CD14-positive monocyte (primary cell): ENCODE data around the gene DGUOK. TPM values are rescaled to one million over a fixed set of nuclear protein-coding genes. Genes with fewer than 3 reads are reported as not detected.

ENCODE experiments used
- DNase-seq, 3 donors: peaks; one replicate each; pipeline ENCODE4 v3.0.0-alpha.2; 2011 to 2022
- H2AFZ ChIP-seq: 2 replicates; pipeline ENCODE4 v1.6.0; 2012; ENCODE audit warnings: mild to moderate bottlenecking, low read depth, low read length, inconsistent platforms; ENCODE audit not compliant: insufficient read depth, poor library complexity, severe bottlenecking
- H3K27ac ChIP-seq, 2 donors: 1 replicate in 1 of 2; 2 replicates in 1 of 2; pipeline ENCODE4 v1.5.1; 2012 to 2013; ENCODE audit warnings: low read length in 2 of 2, control low read depth in 1 of 2, inconsistent platforms in 1 of 2, low read depth in 1 of 2, mild to moderate bottlenecking in 1 of 2
- H3K27me3 ChIP-seq, 2 donors: one replicate each; pipeline versions ENCODE4 v1.6.0 to v1.6.1; 2011 to 2013; ENCODE audit warnings: low read length in 2 of 2; ENCODE audit not compliant: control insufficient read depth in 2 of 2, insufficient read depth in 2 of 2
- H3K36me3 ChIP-seq, 2 donors: replicated peaks in 1 of 2; 1 replicate in 1 of 2; 2 replicates in 1 of 2; pipeline versions ENCODE4 v1.5.1 to v1.6.1; 2012 to 2013; ENCODE audit warnings: low read length in 2 of 2, control low read depth in 1 of 2, inconsistent platforms in 1 of 2, mild to moderate bottlenecking in 1 of 2; ENCODE audit not compliant: insufficient read depth in 2 of 2, control insufficient read depth in 1 of 2
- H3K4me1 ChIP-seq, 2 donors: 1 replicate in 1 of 2; 2 replicates in 1 of 2; pipeline versions ENCODE4 v1.5.1 to v1.6.1; 2012 to 2013; ENCODE audit warnings: low read length in 2 of 2, control low read depth in 1 of 2, inconsistent platforms in 1 of 2, mild to moderate bottlenecking in 1 of 2, moderate library complexity in 1 of 2; ENCODE audit not compliant: insufficient read depth in 2 of 2, control insufficient read depth in 1 of 2
- H3K4me2 ChIP-seq: replicated peaks from 2 replicates; pipeline ENCODE3; 2012; ENCODE audit warnings: low read length, moderate library complexity, mild to moderate bottlenecking; ENCODE audit not compliant: poor library complexity, severe bottlenecking; ENCODE audit errors: extremely low read depth
- H3K4me3 ChIP-seq, 3 experiments: fragments of 200-600 bp in 1 of 3; sonication (generic) in 1 of 3; replicated peaks in 1 of 3; 1 replicate in 2 of 3; 2 replicates in 1 of 3; pipeline ENCODE4 v1.5.1; 2011 to 2013; ENCODE audit warnings: low read length in 3 of 3, mild to moderate bottlenecking in 3 of 3, control low read depth in 2 of 3, low read depth in 2 of 3, inconsistent platforms in 1 of 3, moderate library complexity in 1 of 3
- H3K79me2 ChIP-seq: 2 replicates; pipeline ENCODE4 v1.6.0; 2012; ENCODE audit warnings: mild to moderate bottlenecking, control low read depth, inconsistent platforms, low read length, moderate library complexity; ENCODE audit not compliant: insufficient read depth
- H3K9ac ChIP-seq: 2 replicates; pipeline ENCODE4 v1.6.0; 2017; ENCODE audit warnings: low read length, mild to moderate bottlenecking; ENCODE audit not compliant: insufficient read depth, poor library complexity, severe bottlenecking
- H3K9me3 ChIP-seq, 2 donors: replicated peaks in 1 of 2; 1 replicate in 1 of 2; 2 replicates in 1 of 2; pipeline versions ENCODE4 v1.5.1 to v1.6.1; 2012 to 2013; ENCODE audit warnings: low read length in 2 of 2, control low read depth in 1 of 2; ENCODE audit not compliant: control insufficient read depth in 1 of 2, insufficient read depth in 1 of 2
- H4K20me1 ChIP-seq: 2 replicates; pipeline ENCODE4 v1.6.0; 2012; ENCODE audit warnings: mild to moderate bottlenecking, low read length, control low read depth, moderate library complexity; ENCODE audit not compliant: insufficient read depth
- H3K27ac Mint-ChIP-seq, 7 donors: one replicate each; pipeline ENCODE4 v1.8.0; 2020; ENCODE audit warnings: mild to moderate bottlenecking in 7 of 7, mixed read lengths in 7 of 7, moderate library complexity in 6 of 7, inconsistent platforms in 2 of 7
- H3K27me3 Mint-ChIP-seq, 3 donors: one replicate each; pipeline ENCODE4 v1.8.0; 2021 to 2022; ENCODE audit warnings: low read depth in 3 of 3, mild to moderate bottlenecking in 3 of 3, mixed read lengths in 3 of 3, moderate library complexity in 3 of 3, inconsistent platforms in 1 of 3
- H3K36me3 Mint-ChIP-seq, 2 donors: one replicate each; pipeline ENCODE4 v1.8.0; 2020; ENCODE audit warnings: mixed read lengths in 2 of 2, inconsistent platforms in 1 of 2, mild to moderate bottlenecking in 1 of 2
- H3K4me1 Mint-ChIP-seq: one replicate; pipeline ENCODE4 v1.8.0; 2020; ENCODE audit warnings: mild to moderate bottlenecking, mixed read lengths
- H3K4me3 Mint-ChIP-seq, 2 donors: one replicate each; pipeline ENCODE4 v1.8.0; 2020; ENCODE audit warnings: mild to moderate bottlenecking in 2 of 2, mixed read lengths in 2 of 2, moderate library complexity in 1 of 2
- H3K9me3 Mint-ChIP-seq, 7 donors: one replicate each; pipeline ENCODE4 v1.8.0; 2020 to 2022; ENCODE audit warnings: mixed read lengths in 7 of 7, mild to moderate bottlenecking in 6 of 7, moderate library complexity in 6 of 7, inconsistent platforms in 2 of 7
- CTCF ChIP-seq: fragments of 200-600 bp; IDR thresholded peaks from one replicate; pipeline ENCODE4 v1.8.0; 2022; ENCODE audit warnings: antibody characterized with exemption, mild to moderate bottlenecking
- WGBS: methylation state at CpG from one replicate; pipeline ENCODE4 v1.1.5; 2013; ENCODE audit warnings: missing lambda C conversion rate; ENCODE audit not compliant: insufficient coverage; 5-methylcytosine and 5-hydroxymethylcytosine counted together
- intact Hi-C, 2 donors: fragments of 100-400 bp; cut with micrococcal nuclease; formaldehyde crosslinking; loops; one replicate each; pipeline versions ENCODE4 v1.15.0 to v1.15.1; 2023
- polyA plus RNA-seq, 3 donors: library from polyadenylated mRNA; depleted of rRNA in 1 of 3; unstranded in 2 of 3; stranded (reverse) in 1 of 3; fragments of 300-500 nt in 2 of 3; fragments of >200 nt in 1 of 3; fragmentation: Illumina TruSeq in 2 of 3; gene quantifications; 1 replicate in 2 of 3; 2 replicates in 1 of 3; pipeline ENCODE4 v1.2.3, GENCODE V29; 2012 to 2021

DGUOK gene
- polyA plus RNA-seq, 3 donors: 62.9 to 129 (median 123) TPM

DNA sequence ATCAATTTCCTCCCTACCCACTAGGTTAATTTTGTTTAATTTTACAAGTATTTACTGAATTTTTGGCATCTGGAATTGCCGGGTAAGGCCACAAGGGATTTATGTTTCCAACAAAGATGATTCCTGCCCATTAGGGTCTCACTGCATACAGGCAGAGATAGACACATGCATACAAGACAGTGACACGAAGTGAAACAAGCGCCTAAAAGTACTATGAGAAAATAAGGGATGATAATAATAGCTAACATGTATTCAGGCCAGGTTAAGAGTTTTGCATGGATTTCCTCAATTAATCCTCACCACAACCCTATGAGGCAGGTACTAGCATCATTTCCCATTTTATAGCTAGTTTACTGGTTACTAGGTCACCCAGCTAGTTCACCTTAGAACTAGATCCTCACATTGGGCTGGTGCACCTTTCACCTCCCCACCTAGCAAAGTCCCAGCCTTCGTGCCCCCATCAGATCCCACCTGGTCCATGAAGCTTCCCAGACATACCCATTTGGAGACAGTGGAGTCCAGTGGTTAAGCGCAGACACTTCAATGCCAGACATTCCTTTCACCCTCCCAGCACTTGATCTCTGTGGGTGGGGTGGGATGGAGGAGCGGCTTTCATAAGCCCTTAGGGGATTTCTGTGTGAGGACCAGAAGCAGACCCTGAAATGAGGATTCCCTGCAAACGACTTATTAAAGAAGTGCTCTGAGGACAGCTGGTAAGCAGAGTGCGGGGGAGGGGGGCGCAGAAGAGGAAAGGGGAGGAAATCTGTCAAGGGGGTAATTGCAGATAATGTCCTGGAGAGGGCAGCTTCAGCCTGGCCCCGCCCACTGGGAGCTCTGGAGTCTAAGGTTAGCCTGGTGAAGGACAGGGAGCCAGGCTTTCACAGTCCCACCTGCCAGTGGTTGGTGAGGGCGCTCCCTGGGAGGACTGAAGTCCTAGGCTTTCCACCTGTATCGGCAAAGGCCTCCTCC lies 5.8 kb upstream of the DGUOK start:
- peaks cover 0 to 5% (median 0%) of the 10 kb centered on the region in 7 donors for H3K9me3 Mint-ChIP-seq
- H3K4me3 ChIP-seq: no peak overlapping the region
- H3K79me2 ChIP-seq: no peaks in the 10 kb centered on the region
- no peaks in the 10 kb centered on the region for H4K20me1 ChIP-seq
- H3K27me3 ChIP-seq: no peaks in the 10 kb centered on the region
- no peak overlapping the region for H3K4me3 Mint-ChIP-seq
- H3K27ac Mint-ChIP-seq: no peak overlapping the region
- H2AFZ ChIP-seq: no peak overlapping the region
- peak in 2 of 3 donors; percentile 25 to 46 for DNase-seq
- H3K36me3 Mint-ChIP-seq: peaks cover 0 to 1% of the 10 kb centered on the region in 2 donors
- H3K9me3 ChIP-seq: no peaks in the 10 kb centered on the region
- 70% methylated on average over 6 of the region's 12 CpGs for WGBS
- no peak overlapping the region for H3K27ac ChIP-seq
- H3K4me1 Mint-ChIP-seq: peaks cover 25% of the 10 kb centered on the region
- intact Hi-C loops: loop anchor here in 1 of 2 donors (10.0 kb wide), 1 partner anchor 274 kb away; the partner anchor contains the start of gene MTHFD2
- peak; percentile 30 for TF ChIP-seq CTCF
- no peaks in the 10 kb centered on the region for H3K36me3 ChIP-seq
- H3K27me3 Mint-ChIP-seq: peaks cover 0 to 1% (median 0%) of the 10 kb centered on the region in 3 donors
- H3K4me2 ChIP-seq: no peak overlapping the region
- peaks cover 24 to 28% of the 10 kb centered on the region in 2 donors for H3K4me1 ChIP-seq
- no peak overlapping the region for H3K9ac ChIP-seq

DNA sequence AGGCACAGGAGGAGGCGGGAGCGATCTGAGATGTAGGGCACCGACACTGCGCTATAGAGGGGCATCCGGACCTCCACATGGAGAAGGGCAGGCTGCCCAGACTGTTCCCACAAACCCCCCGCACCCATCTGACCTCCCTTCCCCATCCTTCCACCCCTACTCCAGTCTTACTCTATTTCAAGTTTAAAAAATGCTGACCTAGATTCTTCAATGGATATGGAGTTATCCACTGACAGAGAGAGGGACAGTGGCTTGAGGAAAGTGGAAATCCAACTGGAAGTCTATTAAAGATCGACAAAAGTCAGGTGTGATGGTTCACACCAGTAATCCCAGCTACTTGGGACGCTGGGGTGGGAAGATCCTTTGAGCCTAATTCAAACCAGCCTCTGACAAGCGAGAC lies 5.1 kb upstream of the DGUOK start:
- no peak overlapping the region for H2AFZ ChIP-seq
- Mint-ChIP-seq H3K27ac (peak overlapping the region in 1 of 7 donors; percentile 58), H3K36me3 (peaks cover 0 to 1% of the 10 kb centered on the region in 2 donors), H3K27me3 (no peaks in the 10 kb centered on the region), H3K4me1 (peaks cover 29% of the 10 kb centered on the region), H3K9me3 (peaks cover 0 to 5% (median 0%) of the 10 kb centered on the region in 7 donors), H3K4me3 (no peak overlapping the region)
- 96% methylated on average over 5 of the region's 9 CpGs for WGBS
- H3K4me2 ChIP-seq: no peak overlapping the region
- H3K9ac ChIP-seq: no peak overlapping the region
- intact Hi-C loops: loop anchor here in 1 of 2 donors (10.0 kb wide), 1 partner anchor 273 kb away; the partner anchor contains the start of gene MTHFD2
- H4K20me1 ChIP-seq: no peaks in the 10 kb centered on the region
- DNase-seq: no peak
- H3K79me2 ChIP-seq: peaks cover 5% of the 10 kb centered on the region
- H3K36me3 ChIP-seq: no peaks in the 10 kb centered on the region
- H3K27ac ChIP-seq: no peak overlapping the region
- no peaks in the 10 kb centered on the region for H3K27me3 ChIP-seq
- TF ChIP-seq CTCF: no peak
- peaks cover 28 to 33% of the 10 kb centered on the region in 2 donors for H3K4me1 ChIP-seq
- H3K9me3 ChIP-seq: no peaks in the 10 kb centered on the region
- no peak overlapping the region for H3K4me3 ChIP-seq
